ENCODE measurements around the gene FLYWCH1.

Gene FLYWCH1

GRCh38 chr16:2987286-2987685 is 75.6 kb downstream of the FLYWCH1 start:
- DNase-seq: no peak

- DNase-seq: no peak
These were observed 76.1 kb downstream of the FLYWCH1 start for GRCh38 chr16:2987833-2988232.

- DNase-seq: no peak
These were observed 76.9 kb downstream of the FLYWCH1 start for GRCh38 chr16:2988590-2989099.

- no peak for DNase-seq
These were observed 79.2 kb downstream of the FLYWCH1 start for GRCh38 chr16:2990891-2991290.

GRCh38 chr16:2991566-2992261 is 80.0 kb downstream of the FLYWCH1 start:
- no peak for DNase-seq

- DNase-seq: no peak
These were observed 80.8 kb downstream of the FLYWCH1 start for GRCh38 chr16:2992383-2993081.

- no peak for DNase-seq
These were observed 84.6 kb downstream of the FLYWCH1 start for GRCh38 chr16:2996298-2996697.

GRCh38 chr16:2999929-3000328 is 88.2 kb downstream of the FLYWCH1 start:
- DNase-seq: no peak

GRCh38 chr16:3000540-3000939 is 88.8 kb downstream of the FLYWCH1 start:
- no peak for DNase-seq
